Measurements from ENCODE around the gene C1QA.
A peak's percentile ranks its signal among the peaks of the same experiment; 100 is the strongest.
"Not testable (repeated sequence)": the region's sequence is repeated elsewhere in the genome, so short reads cannot be mapped to it uniquely, and the experiment has no call there.

The C1QA gene

DNA sequence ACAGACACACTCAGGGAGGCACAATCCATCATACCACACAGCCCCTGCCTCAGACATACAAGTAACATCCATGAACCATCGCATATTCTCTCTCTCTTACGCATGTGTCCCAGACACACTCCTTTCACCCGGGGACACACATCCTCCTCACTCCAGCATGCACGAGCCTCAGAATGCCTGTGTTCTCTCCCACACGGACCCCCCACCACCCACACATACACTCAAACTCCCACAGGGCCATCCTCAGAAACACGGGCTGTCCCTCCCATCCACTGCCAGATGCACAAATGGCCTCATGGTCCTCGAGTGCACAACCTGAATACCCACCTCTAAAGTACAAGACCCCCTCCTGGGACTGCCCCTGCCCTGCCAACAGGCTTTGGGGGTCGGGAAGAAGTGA, 4.8 kb downstream of the C1QA start:
- no peak for DNase-seq (ENCODE audit: low spot score)

DNA sequence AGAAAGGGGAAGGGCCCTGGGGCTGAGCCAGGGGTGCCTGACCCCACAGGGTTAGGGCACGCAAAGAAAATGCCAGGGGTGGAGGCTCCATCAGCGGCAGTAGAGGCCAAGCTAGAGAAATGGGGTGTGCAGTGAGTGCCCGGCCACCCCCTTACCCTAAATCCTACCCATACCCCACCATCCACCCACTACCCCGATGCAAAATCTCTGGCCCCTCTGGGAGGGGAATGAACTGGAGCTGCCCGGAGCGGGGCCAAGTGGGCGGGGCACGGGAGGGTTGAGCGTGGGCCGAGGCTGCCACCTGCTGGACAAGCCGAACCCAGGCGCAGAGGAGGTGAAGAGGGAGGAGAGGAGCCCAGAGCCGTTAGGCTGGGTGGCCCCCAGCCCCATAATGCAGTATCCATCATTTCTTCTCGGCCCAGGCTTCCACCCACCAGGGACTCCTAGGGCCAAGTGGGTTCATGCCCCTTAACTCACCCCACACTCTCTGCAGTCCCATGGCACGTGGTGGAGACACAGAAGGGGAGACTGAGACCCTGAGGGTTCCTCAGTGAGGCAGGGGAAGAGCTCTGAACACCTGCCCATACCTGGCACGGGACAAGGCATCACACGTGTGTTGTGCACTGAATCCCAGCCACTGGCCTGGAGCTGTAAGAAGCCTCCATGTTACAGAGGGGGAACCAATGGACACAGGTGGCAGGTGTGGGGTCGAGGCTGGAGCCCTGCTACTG, 5.6 kb downstream of the C1QA start:
- peak; percentile 50 for DNase-seq (ENCODE audit: low spot score)

- no peak for DNase-seq (ENCODE audit: low spot score)
Observed at GRCh38 chr1:22643381-22643780, 7.0 kb downstream of the C1QA start, which contains the start of gene C1QC. TSS of gene C1QC (plus strand) at chr1:22643633. CDS start at chr1:22644024, 391 bp downstream.

GRCh38 chr1:22643928-22644327, 7.5 kb downstream of the C1QA start:
- no peak for DNase-seq (ENCODE audit: low spot score)

- DNase-seq (ENCODE audit: low spot score) = no peak
Observed at GRCh38 chr1:22645931-22646330, 9.5 kb downstream of the C1QA start.

- peak; percentile 22 for DNase-seq (ENCODE audit: low spot score)
Observed at GRCh38 chr1:22646384-22646783, 10.0 kb downstream of the C1QA start.

DNA sequence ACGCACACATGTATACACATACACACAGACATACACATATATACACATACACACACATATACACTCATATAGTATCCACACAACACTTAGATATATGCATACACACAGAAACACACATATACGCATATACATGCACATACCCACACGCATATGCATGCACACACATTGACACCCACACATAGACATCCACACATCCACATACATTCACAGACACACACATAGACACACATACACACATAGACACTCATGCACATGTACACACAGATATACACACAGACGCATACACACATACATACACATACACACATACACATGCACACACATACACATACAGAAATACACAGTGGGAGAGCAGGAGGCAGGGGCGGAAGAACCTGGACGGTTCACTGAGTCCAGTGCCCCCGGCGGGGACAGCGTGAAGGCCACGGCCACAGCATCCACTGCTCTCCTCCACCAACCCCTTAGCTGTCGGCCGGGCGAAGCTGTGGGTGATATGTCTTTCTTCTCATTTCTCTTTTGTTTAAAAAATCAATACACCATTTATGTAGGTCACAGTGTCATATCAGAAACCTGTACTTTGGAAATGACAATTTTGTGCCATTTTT, 13.8 kb downstream of the C1QA start:
- no peak for DNase-seq (ENCODE audit: low spot score)

DNA sequence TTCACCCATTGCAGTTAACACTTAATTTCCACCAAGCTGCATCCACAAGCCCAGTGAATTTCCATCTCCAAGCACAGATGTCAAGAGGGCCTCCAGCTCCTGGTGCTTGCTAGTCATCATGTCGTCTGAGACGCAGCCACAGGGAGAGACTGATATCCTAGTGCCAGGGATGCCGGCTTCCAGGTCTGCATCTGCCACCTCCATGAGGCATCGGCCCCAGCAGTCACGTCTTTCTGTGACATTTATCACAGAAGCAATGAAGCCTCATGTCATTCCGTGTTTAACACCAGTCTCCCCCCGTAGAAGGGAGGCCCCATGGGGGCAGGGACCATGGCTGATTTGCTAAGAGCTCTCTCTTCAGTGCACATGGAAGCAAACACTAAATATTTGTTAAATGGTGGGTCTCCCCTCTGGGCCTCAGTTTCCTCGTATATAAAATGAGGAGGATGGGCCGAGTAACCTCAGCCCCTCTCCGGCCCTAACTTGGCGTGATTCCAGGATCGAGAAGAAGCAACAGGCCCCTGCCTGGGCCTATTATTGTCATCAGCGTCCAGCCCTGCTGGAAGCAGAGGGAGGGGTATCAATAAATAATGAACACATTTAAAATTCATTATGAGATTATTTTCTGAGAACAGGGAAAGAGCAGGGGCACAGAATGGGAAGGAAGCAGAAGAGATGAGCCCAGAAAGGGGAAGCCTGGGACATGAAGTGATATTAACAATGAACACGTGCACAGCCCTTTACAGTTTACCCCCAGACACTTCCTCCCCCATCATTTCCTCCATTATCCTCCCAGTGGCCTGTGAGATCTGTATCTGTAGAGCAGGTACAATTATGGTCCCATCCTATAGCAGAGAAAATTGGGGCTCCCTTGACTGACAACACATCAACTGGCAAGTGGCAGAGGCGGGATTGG, 15.8 kb downstream of the C1QA start:
- DNase-seq (ENCODE audit: low spot score) = no peak

- DNase-seq (ENCODE audit: low spot score) = no peak
Observed at GRCh38 chr1:22652881-22653316, 16.5 kb downstream of the C1QA start, which contains the start of gene C1QB. TSS of gene C1QB (plus strand) at chr1:22653236. CDS start at chr1:22659463, 6,227 bp downstream.

GRCh38 chr1:22654692-22655091, 18.3 kb downstream of the C1QA start:
- DNase-seq (ENCODE audit: low spot score) = no peak

DNA sequence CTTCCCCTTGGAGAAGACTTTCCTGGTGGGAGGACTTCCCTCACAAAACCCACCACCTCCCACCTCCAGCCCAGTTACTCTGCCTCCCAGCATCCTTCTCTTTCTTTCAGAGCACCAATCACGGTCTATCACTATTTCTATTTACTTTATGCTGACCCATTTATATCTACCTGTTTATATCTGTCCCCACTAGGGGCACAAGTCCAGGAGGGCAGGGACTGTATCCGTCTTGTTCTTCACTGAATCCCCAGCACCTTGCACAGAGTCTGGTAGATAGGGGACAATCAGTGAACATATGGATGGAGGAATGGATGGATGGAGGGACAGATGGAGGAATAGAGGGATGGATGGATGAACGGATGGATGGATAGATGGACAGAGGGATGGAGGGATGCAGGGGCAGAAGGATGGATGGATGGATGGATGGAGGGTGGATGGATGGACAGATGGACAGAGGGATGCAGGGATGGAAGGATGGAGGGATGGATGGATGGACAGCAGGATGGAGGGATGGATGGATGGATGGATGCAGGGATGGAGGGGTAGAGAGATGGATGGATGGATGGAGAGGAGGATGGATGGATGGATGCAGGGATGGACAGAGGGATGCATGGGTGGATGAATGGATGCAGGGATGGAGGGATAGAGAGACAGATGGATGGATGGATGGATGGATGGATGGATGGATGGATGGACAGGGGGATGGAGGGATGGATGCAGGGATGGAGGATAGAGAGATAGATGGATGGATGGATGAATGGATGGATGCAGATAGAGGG, 22.1 kb downstream of the C1QA start:
- DNase-seq (ENCODE audit: low spot score) = peak; percentile 17

DNA sequence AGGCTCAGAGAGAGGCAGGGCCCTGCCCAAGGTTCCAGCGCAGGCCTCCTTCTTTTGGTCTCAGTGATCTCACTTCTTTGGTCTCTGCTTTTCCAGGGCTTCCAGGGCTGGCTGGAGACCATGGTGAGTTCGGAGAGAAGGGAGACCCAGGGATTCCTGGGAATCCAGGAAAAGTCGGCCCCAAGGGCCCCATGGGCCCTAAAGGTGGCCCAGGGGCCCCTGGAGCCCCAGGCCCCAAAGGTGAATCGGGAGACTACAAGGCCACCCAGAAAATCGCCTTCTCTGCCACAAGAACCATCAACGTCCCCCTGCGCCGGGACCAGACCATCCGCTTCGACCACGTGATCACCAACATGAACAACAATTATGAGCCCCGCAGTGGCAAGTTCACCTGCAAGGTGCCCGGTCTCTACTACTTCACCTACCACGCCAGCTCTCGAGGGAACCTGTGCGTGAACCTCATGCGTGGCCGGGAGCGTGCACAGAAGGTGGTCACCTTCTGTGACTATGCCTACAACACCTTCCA, 24.4 kb downstream of the C1QA start:
- DNase-seq (ENCODE audit: low spot score) = no peak

DNA sequence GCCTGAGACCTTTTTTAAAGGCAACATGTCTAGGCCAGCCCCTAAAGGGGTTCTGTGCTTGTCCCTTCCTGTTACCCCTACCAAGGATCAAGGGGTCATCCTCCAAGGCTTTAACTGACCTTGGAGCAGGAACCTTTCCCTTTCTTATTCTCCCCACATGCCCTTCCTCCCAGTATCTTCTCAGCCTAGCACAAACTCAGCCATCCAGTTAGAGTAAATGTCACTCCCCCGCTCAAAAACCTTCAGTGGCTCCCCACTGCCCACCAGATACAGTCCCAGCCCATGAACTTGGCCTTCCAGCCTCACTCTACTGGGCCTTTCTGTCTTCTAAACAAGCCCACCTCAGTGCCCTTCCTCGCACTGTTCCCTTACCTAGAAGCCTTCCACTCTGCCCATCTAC, 25.5 kb downstream of the C1QA start:
- DNase-seq (ENCODE audit: low spot score) = no peak

DNA sequence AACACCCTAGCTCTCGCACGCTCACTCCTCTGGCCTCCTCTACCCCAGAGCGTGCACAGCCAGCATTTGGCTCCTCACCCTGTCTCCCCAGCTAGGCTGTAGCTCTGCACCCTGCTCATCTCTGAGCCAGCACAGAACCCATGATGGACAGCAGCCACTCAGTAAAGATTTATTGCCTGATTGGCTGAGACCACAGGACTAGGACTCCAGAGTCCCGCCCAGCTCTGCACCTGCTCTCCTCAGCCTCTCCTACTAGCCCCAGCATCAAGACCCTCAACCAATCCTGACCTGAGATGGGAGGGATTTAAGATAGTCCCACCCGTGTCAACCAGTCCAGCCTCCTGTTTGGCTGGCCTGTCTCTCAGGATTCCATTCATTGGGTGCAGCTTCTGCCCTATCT, 25.9 kb downstream of the C1QA start:
- DNase-seq (ENCODE audit: low spot score) = peak; percentile 24

- no peak for DNase-seq (ENCODE audit: low spot score)
Observed at GRCh38 chr1:22662986-22663408, 26.6 kb downstream of the C1QA start.

DNA sequence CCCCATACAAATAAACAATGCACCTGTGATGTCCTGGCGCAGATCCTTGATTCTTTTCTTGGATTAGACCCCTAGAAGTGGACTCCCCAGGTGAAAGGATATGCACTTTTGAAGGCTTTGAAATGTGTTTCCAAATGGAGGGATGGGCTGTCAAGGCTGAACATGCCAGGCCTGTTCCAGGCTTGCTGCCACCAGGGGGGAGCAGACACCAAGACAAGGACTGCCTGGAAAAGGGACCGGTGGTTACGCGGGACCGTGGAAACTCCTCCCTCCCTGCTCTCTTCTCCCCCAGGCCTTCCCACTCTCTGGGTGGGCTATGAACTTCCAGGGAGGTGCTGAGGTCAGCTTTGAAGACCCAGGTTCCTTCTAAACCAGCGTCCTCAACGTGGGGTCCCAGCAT, 29.3 kb downstream of the C1QA start:
- DNase-seq (ENCODE audit: low spot score) = peak; percentile 43

DNA sequence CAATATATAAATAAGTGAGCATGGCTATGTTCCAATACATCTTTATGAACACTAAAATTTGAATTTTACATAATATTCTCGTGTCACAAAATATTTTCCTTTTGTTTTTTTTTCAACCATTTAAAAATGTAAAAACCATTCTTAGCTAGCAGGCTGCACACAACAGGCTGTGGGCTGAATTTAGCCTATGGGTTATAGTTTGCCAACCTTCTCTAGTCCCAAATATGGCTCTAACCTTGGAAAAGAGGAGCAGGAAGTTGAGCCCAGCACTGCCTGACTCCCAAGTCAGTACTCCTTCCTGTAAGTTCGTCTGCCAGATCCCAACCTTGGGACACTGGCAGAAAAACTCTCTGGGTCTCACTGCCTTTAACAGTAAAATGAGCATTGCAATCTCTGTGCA, 30.0 kb downstream of the C1QA start:
- no peak for DNase-seq (ENCODE audit: low spot score)

GRCh38 chr1:22668840-22669239, 32.4 kb downstream of the C1QA start:
- DNase-seq (ENCODE audit: low spot score) = not testable (repeated sequence)

- no peak for DNase-seq (ENCODE audit: low spot score)
Observed at GRCh38 chr1:22670352-22670975, 34.0 kb downstream of the C1QA start.

GRCh38 chr1:22671999-22672398, 35.6 kb downstream of the C1QA start:
- DNase-seq (ENCODE audit: low spot score) = no peak

All from kidney tubule cell (primary cell).